K562 (cell line): ENCODE results near the gene NPM3. TPM values are rescaled to one million over a fixed set of nuclear protein-coding genes. Genes with fewer than 3 reads are reported as not detected.
A peak's percentile ranks its signal among the peaks of the same experiment; 100 is the strongest.

Source experiments
- ATAC-seq: fragments of 200-7000 bp; cut with Tn5 transposase; 3 replicates; pipeline ENCODE4 v1.9.1; 2020; ENCODE audit warnings: moderate library complexity
- BruUV-seq: library from RNA; stranded (reverse); fragments of 400-500 nt; replicated peaks from 2 replicates; lab custom pipeline; 2021; lab: Mats Ljungman, UMichigan
- CTCF ChIA-PET: fragments of 300-600 bp; formaldehyde crosslinking; extraction: SDS; loops from one replicate; lab custom pipeline; 2021; ENCODE audit warnings: low intra/inter-chr PET ratio; lab: Yijun Ruan, JAX
- POLR2A ChIA-PET: fragments of 300-600, 350-650 bp; sonication (Branson Sonifier 250); formaldehyde crosslinking; extraction: SDS; loops from one replicate; lab custom pipeline; 2021; ENCODE audit warnings: antibody characterized with exemption, inconsistent platforms; lab: Yijun Ruan, JAX
- DNase-seq, 4 experiments: peaks; one replicate each; pipeline versions ENCODE4 v3.0.0 to v3.0.0-alpha.2; 2011 to 2018; ENCODE audit warnings: low spot score in 3 of 4, mixed read lengths in 3 of 4; ENCODE audit errors: extremely low read depth in 1 of 4
- FAIRE-seq: peaks from 2 replicates; lab custom pipeline; 2011; peaks lifted over from hg19 to GRCh38; lab: Jason Lieb, UNC
- H2AFZ ChIP-seq: 2 replicates; pipeline ENCODE4 v1.6.0; 2011; ENCODE audit warnings: low read depth, low read length, control low read depth, inconsistent platforms
- H3K27ac ChIP-seq: fragments of 200-600 bp; 3 replicates; pipeline ENCODE4 v1.8.0; 2011; ENCODE audit warnings: low read depth, mild to moderate bottlenecking, control low read depth, inconsistent platforms, low read length, moderate library complexity, mixed read lengths; ENCODE audit errors: extremely low read depth
- H3K27me3 ChIP-seq, 2 experiments: fragments of 300-600 bp in 1 of 2; 2 replicates in 1 of 2; 3 replicates in 1 of 2; pipeline versions ENCODE4 v1.6.0 to v1.8.0; 2011; ENCODE audit warnings: inconsistent platforms in 2 of 2, low read length in 2 of 2, mild to moderate bottlenecking in 1 of 2, mixed read lengths in 1 of 2, moderate library complexity in 1 of 2; ENCODE audit not compliant: control insufficient read depth in 2 of 2, insufficient read depth in 2 of 2
- H3K36me3 ChIP-seq: fragments of 300-600 bp; 3 replicates; pipeline ENCODE4 v1.8.0; 2011; ENCODE audit warnings: mild to moderate bottlenecking, low read length, inconsistent platforms; ENCODE audit not compliant: control insufficient read depth, insufficient read depth
- H3K4me1 ChIP-seq, 2 experiments: fragments of 200-600 bp in 1 of 2; replicated peaks in 1 of 2; 2 replicates in 1 of 2; 3 replicates in 1 of 2; pipeline versions ENCODE4 v1.5.1 to v1.8.0; 2011; ENCODE audit warnings: inconsistent platforms in 2 of 2, low read length in 2 of 2, mild to moderate bottlenecking in 1 of 2, mixed read lengths in 1 of 2, moderate library complexity in 1 of 2; ENCODE audit not compliant: control insufficient read depth in 2 of 2, insufficient read depth in 2 of 2
- H3K4me2 ChIP-seq: 2 replicates; pipeline ENCODE4 v1.6.1; 2011; ENCODE audit warnings: low read length, control low read depth, inconsistent platforms, mixed read lengths; ENCODE audit not compliant: insufficient read depth
- H3K4me3 ChIP-seq: fragments of 200-600 bp; sonication (generic), shearing (Covaris generic); 2 replicates; pipeline ENCODE4 v1.5.1; 2016; ENCODE audit warnings: control low read depth, inconsistent platforms
- H3K79me2 ChIP-seq: fragments of 200-600 bp; 3 replicates; pipeline ENCODE4 v1.8.0; 2011; ENCODE audit warnings: low read length, inconsistent platforms; ENCODE audit not compliant: control insufficient read depth, insufficient read depth
- H3K9ac ChIP-seq, 2 experiments: 2 replicates each; pipeline versions ENCODE4 v1.6.0 to v1.6.1; 2011; ENCODE audit warnings: low read depth in 2 of 2, low read length in 2 of 2, control low read depth in 1 of 2, inconsistent platforms in 1 of 2, mild to moderate bottlenecking in 1 of 2, mixed read lengths in 1 of 2; ENCODE audit not compliant: insufficient read depth in 1 of 2
- H3K9me1 ChIP-seq: one replicate; pipeline ENCODE4 v1.6.0; 2011; ENCODE audit warnings: inconsistent platforms, mild to moderate bottlenecking, low read length, moderate library complexity; ENCODE audit not compliant: control insufficient read depth, insufficient read depth
- H3K9me3 ChIP-seq: replicated peaks from 2 replicates; pipeline ENCODE4 v1.5.1; 2011; ENCODE audit warnings: low read depth, low read length, inconsistent platforms; ENCODE audit not compliant: control insufficient read depth, insufficient read depth
- H4K20me1 ChIP-seq: replicated peaks from 2 replicates; pipeline ENCODE4 v1.6.1; 2011; ENCODE audit warnings: low read length, inconsistent platforms, mixed read lengths; ENCODE audit not compliant: control insufficient read depth, insufficient read depth
- BRCA1 ChIP-seq, 2 experiments: fragments of 450-650 bp in 1 of 2; sonication (generic) in 1 of 2; formaldehyde crosslinking in 1 of 2; IDR thresholded peaks; 2 replicates each; pipeline versions ENCODE4 v1.5.0 to v1.6.1; 2017 to 2020; ENCODE audit warnings: mild to moderate bottlenecking in 1 of 2, missing genetic modification reagents in 1 of 2
- POLR2AphosphoS2 ChIP-seq: IDR thresholded peaks from 2 replicates; pipeline ENCODE4 v1.6.1; 2012; ENCODE audit warnings: low read length, improper control_type of control experiment
- PRDM10 ChIP-seq: fragments of 450-650 bp; IDR thresholded peaks from 2 replicates; pipeline ENCODE4 v1.6.1; 2018; ENCODE audit not compliant: partially characterized antibody
- RHOXF2B ChIP-seq: fragments of 250-450 bp; sonication (Bioruptor Pico); conservative IDR thresholded peaks from 2 replicates; pipeline ENCODE4 v1.5.1; 2021
- SIN3B ChIP-seq: fragments of 450-650 bp; IDR thresholded peaks from 2 replicates; pipeline ENCODE4 v1.6.1; 2017; ENCODE audit warnings: low read depth, mild to moderate bottlenecking, moderate library complexity
- TEAD1 ChIP-seq, 2 experiments: fragments of 450-650 bp in 1 of 2; sonication (generic) in 1 of 2; formaldehyde crosslinking; IDR thresholded peaks; 2 replicates each; pipeline versions ENCODE4 v1.4.0 to v1.8.0; 2020 to 2022; ENCODE audit warnings: mild to moderate bottlenecking in 2 of 2, missing genetic modification reagents in 1 of 2
- XRCC4 ChIP-seq: IDR thresholded peaks from one replicate; pipeline ENCODE4 v1.6.1; 2011; ENCODE audit not compliant: insufficient read depth, insufficient read length; ENCODE audit errors: extremely low read depth
- ZBTB2 ChIP-seq: fragments of 450-650 bp; IDR thresholded peaks from 2 replicates; pipeline ENCODE4 v1.6.1; 2016; ENCODE audit warnings: antibody characterized with exemption
- WGBS: fragments of 100-300 bp; shearing (Covaris generic); methylation state at CpG from one replicate; pipeline ENCODE4 v1.1.6; 2016; ENCODE audit warnings: low coverage, mixed read lengths; ENCODE audit not compliant: insufficient coverage; ENCODE audit errors: missing lambda C conversion rate; 5-methylcytosine and 5-hydroxymethylcytosine counted together
- in situ Hi-C: fragments of 300-500 bp; cut with MboI; formaldehyde crosslinking; loops from 4 replicates; pipeline ENCODE4 v1.15.0; 2018; ENCODE audit warnings: inconsistent platforms, mixed read lengths
- intact Hi-C: fragments of 100-400 bp; cut with micrococcal nuclease; formaldehyde crosslinking; loops from 2 replicates; pipeline ENCODE4 v1.14.2; 2022
- polyA plus RNA-seq, 8 experiments: library from polyadenylated mRNA; depleted of rRNA in 4 of 8; stranded (reverse) in 5 of 8; unstranded in 3 of 8; fragments of >200 nt; fragmentation: Nextera tagmentation in 2 of 8; fragmentation: Illumina TruSeq in 1 of 8; extraction: Ambion mirVana in 2 of 8; extraction: Trizol in 1 of 8; gene quantifications; 2 replicates each; pipeline versions ENCODE4 v1.2.1 to v1.2.3, GENCODE V29; 2011 to 2014; ENCODE audit warnings: inconsistent platforms in 1 of 8, missing spikeins in 1 of 8
- total RNA-seq, 7 experiments: library from RNA; depleted of rRNA in 6 of 7; stranded (reverse); fragments of >200 nt in 6 of 7; fragmentation: Illumina TruSeq in 2 of 7; extraction: Trizol in 2 of 7; gene quantifications; 2 replicates each; pipeline versions ENCODE4 v1.2.1 to v1.2.3, GENCODE V29; 2011 to 2021; ENCODE audit warnings: low replicate concordance in 1 of 7

Gene NPM3
- total and polyA plus RNA-seq, 9 of the 15 experiments (the other 6 are each of a cell fraction or from before 2014, with no cell fraction given): 15.2 to 239 (median 114) TPM

GRCh38 chr10:101783736-101784118, 481 bp upstream of the NPM3 start (continued):
- TF ChIP-seq TEAD1 (CRISPR knock-in tag; IDR thresholded peaks at IDR 0.05) (0 out of 4 replicates have a peak, but pooled peaks of 1 of the 2 experiments have one; percentile 26), RHOXF2B (0 out of 2 replicates have a peak, but pooled peaks have one; percentile 19), POLR2AphosphoS2 (peak; percentile 92)

GRCh38 chr10:101781984-101782810, 1.0 kb downstream of the NPM3 start:
- POLR2A ChIA-PET: interaction anchor here (0.6 to 2.9 kb wide), 2 partner anchors 10 to 180 kb away, joined by 3 to 14 read pairs; no protein-coding TSS in a partner anchor
- FAIRE-seq: no peak
- intact Hi-C loops (loop anchor here (1.0 to 5.0 kb wide), 3 partner anchors 180 to 570 kb away; no protein-coding TSS in a partner anchor), in situ Hi-C loops (loop anchor here (5.0 kb wide), 1 partner anchor 175 kb away; no protein-coding TSS in a partner anchor)
- BruUV-seq: no TSS peak
- Histone ChIP-seq H3K4me2 (peak overlapping the region; percentile 81), H3K4me1 (peaks cover 17 to 50% of the 10 kb centered on the region in 2 experiments), H3K9ac (peak overlapping the region; percentile 81 to 92), H3K27ac (peak overlapping the region; percentile 65), H3K36me3 (peaks cover 49% of the 10 kb centered on the region), H3K9me1 (no peaks in the 10 kb centered on the region), H3K9me3 (no peaks in the 10 kb centered on the region), H3K4me3 (peak overlapping the region; percentile 73), H4K20me1 (peaks cover 11% of the 10 kb centered on the region), H3K27me3 (no peaks in the 10 kb centered on the region), H2AFZ (peak overlapping the region; percentile 86), H3K79me2 (peaks cover 21% of the 10 kb centered on the region)
- 8% methylated on average over 8 of the region's 17 CpGs for WGBS
- CTCF ChIA-PET: interaction anchor here (0.9 to 2.6 kb wide), 3 partner anchors 178 to 180 kb away, joined by 3 to 32 read pairs (median 5); no protein-coding TSS in a partner anchor
- no peak for TF ChIP-seq XRCC4
- peak; percentile 40 for TF ChIP-seq PRDM10
- TF ChIP-seq BRCA1 (IDR thresholded peaks at IDR 0.05): no peak
- 0 out of 2 replicates have a peak, but pooled peaks have one; percentile 31 for TF ChIP-seq BRCA1 (CRISPR knock-in tag; IDR thresholded peaks at IDR 0.05)
- TF ChIP-seq ZBTB2: no peak
- no peak for TF ChIP-seq SIN3B
- DNase-seq: peak in 1 of 4 experiments; percentile 17
- ATAC-seq: no peak
